Measurements from ENCODE around the gene GHRHR. TPM values are rescaled to one million over a fixed set of nuclear protein-coding genes. Genes with fewer than 3 reads are reported as not detected.

Gene GHRHR
- total RNA-seq, 4 donors from 2014 or later, result not detected

GRCh38 chr7:30934732-30935568 is 28.8 kb upstream of the GHRHR start:
- WGBS, 2 donors, result 78 to 80% methylated on average over 6 of the region's 6 CpGs
- Histone ChIP-seq H3K27ac (no peak overlapping the region), H3K4me1 (peaks cover 0 to 17% (median 4%) of the 10 kb centered on the region in 3 donors), H3K27me3 (peaks cover 0 to 19% (median 0%) of the 10 kb centered on the region in 4 donors), H3K4me3 (no peak overlapping the region), H3K9me3 (no peaks in the 10 kb centered on the region), H3K36me3 (no peaks in the 10 kb centered on the region)
- intact Hi-C loops (cut with DNase I), result no loop called here
- no peak for TF ChIP-seq POLR2A (IDR thresholded peaks at IDR 0.05)
- TF ChIP-seq CTCF (IDR thresholded peaks at IDR 0.05), result no peak
- DNase-seq, result no peak

- no peak overlapping the region for H3K27ac ChIP-seq
- H3K27me3 ChIP-seq, result peaks cover 0 to 22% (median 0%) of the 10 kb centered on the region in 4 donors
- TF ChIP-seq CTCF (IDR thresholded peaks at IDR 0.05) (no peak), POLR2A (IDR thresholded peaks at IDR 0.05) (no peak)
- no peaks in the 10 kb centered on the region for H3K36me3 ChIP-seq
- 76% methylated on average over 3 of the region's 3 CpGs; no CpG with 5 or more reads in 1 of the 2 donors for WGBS, 2 donors
- H3K4me3 ChIP-seq, result no peak overlapping the region
- H3K4me1 ChIP-seq, result peaks cover 0 to 17% (median 4%) of the 10 kb centered on the region in 3 donors
- no peak for DNase-seq
- no peaks in the 10 kb centered on the region for H3K9me3 ChIP-seq
- intact Hi-C loops (cut with DNase I), result no loop called here
Observed at GRCh38 chr7:30935569-30935877, 28.2 kb upstream of the GHRHR start.

GRCh38 chr7:30936650-30937245 is 27.0 kb upstream of the GHRHR start:
- Histone ChIP-seq H3K4me3 (no peak overlapping the region), H3K36me3 (no peaks in the 10 kb centered on the region), H3K9me3 (no peaks in the 10 kb centered on the region), H3K27me3 (peaks cover 0 to 34% (median 0%) of the 10 kb centered on the region in 4 donors), H3K4me1 (peaks cover 0 to 17% (median 4%) of the 10 kb centered on the region in 3 donors), H3K27ac (no peak overlapping the region)
- TF ChIP-seq CTCF (IDR thresholded peaks at IDR 0.05), result no peak
- TF ChIP-seq POLR2A (IDR thresholded peaks at IDR 0.05), result no peak
- intact Hi-C loops (cut with DNase I), result no loop called here
- DNase-seq, result no peak

GRCh38 chr7:30937416-30937815 is 26.3 kb upstream of the GHRHR start:
- WGBS, 2 donors, result 39 to 41% methylated on average over 3 of the region's 3 CpGs
- Histone ChIP-seq H3K27me3 (peaks cover 0 to 41% (median 0%) of the 10 kb centered on the region in 4 donors), H3K9me3 (no peaks in the 10 kb centered on the region), H3K4me1 (peaks cover 0 to 11% (median 4%) of the 10 kb centered on the region in 3 donors), H3K27ac (no peak overlapping the region), H3K4me3 (no peak overlapping the region), H3K36me3 (no peaks in the 10 kb centered on the region)
- intact Hi-C loops (cut with DNase I), result no loop called here
- DNase-seq, result no peak
- TF ChIP-seq CTCF (IDR thresholded peaks at IDR 0.05), result no peak
- TF ChIP-seq POLR2A (IDR thresholded peaks at IDR 0.05), result no peak

Measured in esophagus squamous epithelium (tissue), 5 donors.